ENCODE data around the gene NLGN1. TPM values are rescaled to one million over a fixed set of nuclear protein-coding genes. Genes with fewer than 3 reads are reported as not detected.

Gene NLGN1
- total and polyA plus RNA-seq, 7 experiments from 2014 or later, result not detected

- ATAC-seq, result no peak
Measured at GRCh38 chr3:173893066-173893465, 495.5 kb downstream of the NLGN1 start.

GRCh38 chr3:173893835-173894234, 496.3 kb downstream of the NLGN1 start:
- ChIA-PET CTCF (no interaction called here), POLR2A (no interaction called here)
- no peak for DNase-seq
- Mint-ChIP-seq H3K9me3 (peaks cover 0 to 17% (median 2%) of the 10 kb centered on the region in 11 donors), H3K27me3 (no peaks in the 10 kb centered on the region), H3K36me3 (no peaks in the 10 kb centered on the region), H3K27ac (no peak overlapping the region), H3K4me1 (no peaks in the 10 kb centered on the region), H3K4me3 (no peak overlapping the region)
- no peak for ATAC-seq
- Histone ChIP-seq H3K9me3 (ENCODE audit: control insufficient read depth in 2 of 3, low read length in 3 of 3) (peaks cover 0 to 3% (median 0%) of the 10 kb centered on the region in 3 experiments), H3K27ac (ENCODE audit: low read depth, low read length) (no peak overlapping the region), H3K36me3 (ENCODE audit: control insufficient read depth in 2 of 3, insufficient read depth in 3 of 3, low read length in 3 of 3) (no peaks in the 10 kb centered on the region), H3K4me3 (ENCODE audit: low read length) (no peak overlapping the region), H3K4me1 (ENCODE audit: control insufficient read depth in 2 of 2, insufficient read depth in 2 of 2, low read length in 2 of 2) (no peaks in the 10 kb centered on the region), H3K27me3 (ENCODE audit: control insufficient read depth in 2 of 2, insufficient read depth in 2 of 2, low read length in 2 of 2) (no peaks in the 10 kb centered on the region)
- intact Hi-C loops (cut with micrococcal nuclease), result no loop called here

More at GRCh38 chr3:173893066-173893465, 495.5 kb downstream of the NLGN1 start:
- Mint-ChIP-seq H3K9me3 (peaks cover 0 to 17% (median 2%) of the 10 kb centered on the region in 11 donors), H3K27me3 (no peaks in the 10 kb centered on the region), H3K27ac (no peak overlapping the region), H3K4me1 (no peaks in the 10 kb centered on the region), H3K36me3 (no peaks in the 10 kb centered on the region), H3K4me3 (no peak overlapping the region)
- Histone ChIP-seq H3K27me3 (ENCODE audit: control insufficient read depth in 2 of 2, insufficient read depth in 2 of 2, low read length in 2 of 2) (no peaks in the 10 kb centered on the region), H3K4me3 (ENCODE audit: low read length) (no peak overlapping the region), H3K4me1 (ENCODE audit: control insufficient read depth in 2 of 2, insufficient read depth in 2 of 2, low read length in 2 of 2) (no peaks in the 10 kb centered on the region), H3K36me3 (ENCODE audit: control insufficient read depth in 2 of 3, insufficient read depth in 3 of 3, low read length in 3 of 3) (no peaks in the 10 kb centered on the region), H3K27ac (ENCODE audit: low read depth, low read length) (no peak overlapping the region), H3K9me3 (ENCODE audit: control insufficient read depth in 2 of 3, low read length in 3 of 3) (peaks cover 0 to 3% (median 0%) of the 10 kb centered on the region in 3 experiments)
- CTCF ChIA-PET, result no interaction called here
- intact Hi-C loops (cut with micrococcal nuclease), result no loop called here
- POLR2A ChIA-PET, result no interaction called here
- DNase-seq, result no peak

GRCh38 chr3:173897631-173898030, 500.1 kb downstream of the NLGN1 start:
- no peaks in the 10 kb centered on the region for H3K4me1 ChIP-seq (ENCODE audit: control insufficient read depth in 2 of 2, insufficient read depth in 2 of 2, low read length in 2 of 2)
- no peaks in the 10 kb centered on the region for H3K4me1 Mint-ChIP-seq
- H3K36me3 ChIP-seq (ENCODE audit: control insufficient read depth in 2 of 3, insufficient read depth in 3 of 3, low read length in 3 of 3), result no peaks in the 10 kb centered on the region
- H3K4me3 Mint-ChIP-seq, result no peak overlapping the region
- ChIA-PET CTCF (no interaction called here), POLR2A (no interaction called here)
- intact Hi-C loops (cut with micrococcal nuclease), result no loop called here
- H3K4me3 ChIP-seq (ENCODE audit: low read length), result no peak overlapping the region
- H3K36me3 Mint-ChIP-seq, result no peaks in the 10 kb centered on the region
- H3K9me3 Mint-ChIP-seq, result peaks cover 0 to 13% (median 2%) of the 10 kb centered on the region in 11 donors
- no peak overlapping the region for H3K27ac Mint-ChIP-seq
- ATAC-seq, result no peak
- H3K27ac ChIP-seq (ENCODE audit: low read depth, low read length), result no peak overlapping the region
- no peaks in the 10 kb centered on the region for H3K27me3 ChIP-seq (ENCODE audit: control insufficient read depth in 2 of 2, insufficient read depth in 2 of 2, low read length in 2 of 2)
- no peaks in the 10 kb centered on the region for H3K27me3 Mint-ChIP-seq
- DNase-seq, result no peak
- H3K9me3 ChIP-seq (ENCODE audit: control insufficient read depth in 2 of 3, low read length in 3 of 3), result no peaks in the 10 kb centered on the region

- intact Hi-C loops (cut with micrococcal nuclease), result no loop called here
- peaks cover 0 to 8% (median 2%) of the 10 kb centered on the region in 11 donors for H3K9me3 Mint-ChIP-seq
- H3K27ac Mint-ChIP-seq, result no peak overlapping the region
- Histone ChIP-seq H3K27me3 (ENCODE audit: control insufficient read depth in 2 of 2, insufficient read depth in 2 of 2, low read length in 2 of 2) (no peaks in the 10 kb centered on the region), H3K36me3 (ENCODE audit: control insufficient read depth in 2 of 3, insufficient read depth in 3 of 3, low read length in 3 of 3) (no peaks in the 10 kb centered on the region), H3K27ac (ENCODE audit: low read depth, low read length) (no peak overlapping the region), H3K4me1 (ENCODE audit: control insufficient read depth in 2 of 2, insufficient read depth in 2 of 2, low read length in 2 of 2) (no peaks in the 10 kb centered on the region), H3K4me3 (ENCODE audit: low read length) (no peak overlapping the region), H3K9me3 (ENCODE audit: control insufficient read depth in 2 of 3, low read length in 3 of 3) (no peaks in the 10 kb centered on the region)
- no peaks in the 10 kb centered on the region for H3K27me3 Mint-ChIP-seq
- ChIA-PET POLR2A (no interaction called here), CTCF (no interaction called here)
- no peak for ATAC-seq
- no peak overlapping the region for H3K4me3 Mint-ChIP-seq
- DNase-seq, result no peak
- no peaks in the 10 kb centered on the region for H3K36me3 Mint-ChIP-seq
- H3K4me1 Mint-ChIP-seq, result no peaks in the 10 kb centered on the region
Measured at GRCh38 chr3:173901649-173902048, 504.1 kb downstream of the NLGN1 start.

GRCh38 chr3:173902401-173902800, 504.9 kb downstream of the NLGN1 start:
- Histone ChIP-seq H3K27me3 (ENCODE audit: control insufficient read depth in 2 of 2, insufficient read depth in 2 of 2, low read length in 2 of 2) (no peaks in the 10 kb centered on the region), H3K9me3 (ENCODE audit: control insufficient read depth in 2 of 3, low read length in 3 of 3) (no peaks in the 10 kb centered on the region), H3K4me3 (ENCODE audit: low read length) (no peak overlapping the region), H3K27ac (ENCODE audit: low read depth, low read length) (no peak overlapping the region), H3K36me3 (ENCODE audit: control insufficient read depth in 2 of 3, insufficient read depth in 3 of 3, low read length in 3 of 3) (no peaks in the 10 kb centered on the region), H3K4me1 (ENCODE audit: control insufficient read depth in 2 of 2, insufficient read depth in 2 of 2, low read length in 2 of 2) (no peaks in the 10 kb centered on the region)
- intact Hi-C loops (cut with micrococcal nuclease), result no loop called here
- Mint-ChIP-seq H3K27me3 (no peaks in the 10 kb centered on the region), H3K27ac (no peak overlapping the region), H3K36me3 (no peaks in the 10 kb centered on the region), H3K9me3 (peaks cover 0 to 5% (median 1%) of the 10 kb centered on the region in 11 donors), H3K4me3 (no peak overlapping the region), H3K4me1 (no peaks in the 10 kb centered on the region)
- DNase-seq (no peak), ATAC-seq (no peak)
- POLR2A ChIA-PET, result no interaction called here
- CTCF ChIA-PET, result no interaction called here

GRCh38 chr3:173902871-173903270, 505.3 kb downstream of the NLGN1 start:
- Mint-ChIP-seq H3K27ac (no peak overlapping the region), H3K36me3 (no peaks in the 10 kb centered on the region), H3K9me3 (peaks cover 0 to 5% (median 1%) of the 10 kb centered on the region in 11 donors), H3K4me1 (no peaks in the 10 kb centered on the region), H3K27me3 (no peaks in the 10 kb centered on the region), H3K4me3 (no peak overlapping the region)
- Histone ChIP-seq H3K4me1 (ENCODE audit: control insufficient read depth in 2 of 2, insufficient read depth in 2 of 2, low read length in 2 of 2) (no peaks in the 10 kb centered on the region), H3K4me3 (ENCODE audit: low read length) (no peak overlapping the region), H3K9me3 (ENCODE audit: control insufficient read depth in 2 of 3, low read length in 3 of 3) (no peaks in the 10 kb centered on the region), H3K27ac (ENCODE audit: low read depth, low read length) (no peak overlapping the region), H3K36me3 (ENCODE audit: control insufficient read depth in 2 of 3, insufficient read depth in 3 of 3, low read length in 3 of 3) (no peaks in the 10 kb centered on the region), H3K27me3 (ENCODE audit: control insufficient read depth in 2 of 2, insufficient read depth in 2 of 2, low read length in 2 of 2) (no peaks in the 10 kb centered on the region)
- intact Hi-C loops (cut with micrococcal nuclease), result no loop called here
- no peak for DNase-seq
- ChIA-PET CTCF (no interaction called here), POLR2A (no interaction called here)
- no peak for ATAC-seq

- Mint-ChIP-seq H3K36me3 (no peaks in the 10 kb centered on the region), H3K4me3 (no peak overlapping the region), H3K9me3 (peaks cover 0 to 7% (median 1%) of the 10 kb centered on the region in 11 donors), H3K27me3 (no peaks in the 10 kb centered on the region), H3K4me1 (no peaks in the 10 kb centered on the region), H3K27ac (no peak overlapping the region)
- ChIA-PET POLR2A (no interaction called here), CTCF (no interaction called here)
- DNase-seq, result no peak
- intact Hi-C loops (cut with micrococcal nuclease), result no loop called here
- no peaks in the 10 kb centered on the region for H3K27me3 ChIP-seq (ENCODE audit: control insufficient read depth in 2 of 2, insufficient read depth in 2 of 2, low read length in 2 of 2)
- no peak for ATAC-seq
- no peak overlapping the region for H3K4me3 ChIP-seq (ENCODE audit: low read length)
- H3K4me1 ChIP-seq (ENCODE audit: control insufficient read depth in 2 of 2, insufficient read depth in 2 of 2, low read length in 2 of 2), result no peaks in the 10 kb centered on the region
- no peak overlapping the region for H3K27ac ChIP-seq (ENCODE audit: low read depth, low read length)
- H3K9me3 ChIP-seq (ENCODE audit: control insufficient read depth in 2 of 3, low read length in 3 of 3), result no peaks in the 10 kb centered on the region
- H3K36me3 ChIP-seq (ENCODE audit: control insufficient read depth in 2 of 3, insufficient read depth in 3 of 3, low read length in 3 of 3), result no peaks in the 10 kb centered on the region
Measured at GRCh38 chr3:173905381-173905780, 507.8 kb downstream of the NLGN1 start.
